ENCODE data around the gene ZNF32.
"Not testable (repeated sequence)": the region's sequence is repeated elsewhere in the genome, so short reads cannot be mapped to it uniquely, and the experiment has no call there.

The ZNF32 gene

GRCh38 chr10:43644252-43644651 lies 4.4 kb downstream of the ZNF32 start:
- Histone ChIP-seq H3K4me2 (ENCODE audit: low read depth, low read length, poor library complexity, severe bottlenecking) (no peak overlapping the region), H3K79me2 (ENCODE audit: insufficient read depth, low read length) (no peaks in the 10 kb centered on the region)
- TF ChIP-seq EZH2phosphoT487 (conservative IDR thresholded peaks at IDR 0.05; ENCODE audit: low read length) (no peak), CTCF (IDR thresholded peaks at IDR 0.05; ENCODE audit: insufficient read depth, low read length, poor library complexity, severe bottlenecking) (no peak)

GRCh38 chr10:43640603-43641002 lies 8.1 kb downstream of the ZNF32 start:
- Histone ChIP-seq H3K27ac (ENCODE audit: low read depth, low read length) (no peak overlapping the region), H3K4me3 (ENCODE audit: insufficient read depth, low read length, poor library complexity, severe bottlenecking) (no peak overlapping the region), H3K9ac (ENCODE audit: low read length) (no peak overlapping the region), H2AFZ (ENCODE audit: low read depth, low read length, severe bottlenecking) (no peak overlapping the region), H3K9me2 (replicated peaks; ENCODE audit: insufficient read depth, low read length) (no peaks in the 10 kb centered on the region), H3K36me3 (ENCODE audit: low read length) (peaks cover 14% of the 10 kb centered on the region), H4K20me1 (ENCODE audit: low read depth, low read length) (no peaks in the 10 kb centered on the region), H3K9me3 (ENCODE audit: insufficient read depth, low read length) (peaks cover 25% of the 10 kb centered on the region; the same call in 1 of the 2 replicates), H3K4me2 (ENCODE audit: low read depth, low read length, poor library complexity, severe bottlenecking) (no peak overlapping the region), H3K79me2 (ENCODE audit: insufficient read depth, low read length) (no peaks in the 10 kb centered on the region), H3K27me3 (ENCODE audit: low read length) (no peaks in the 10 kb centered on the region), H3F3A (ENCODE audit: insufficient read depth) (no peaks in the 10 kb centered on the region)
- TF ChIP-seq CTCF (IDR thresholded peaks at IDR 0.05; ENCODE audit: insufficient read depth, low read length, poor library complexity, severe bottlenecking) (no peak), EZH2phosphoT487 (conservative IDR thresholded peaks at IDR 0.05; ENCODE audit: low read length) (no peak)

More at GRCh38 chr10:43644252-43644651, 4.4 kb downstream of the ZNF32 start:
- Histone ChIP-seq H3K27me3 (ENCODE audit: low read length) (no peaks in the 10 kb centered on the region), H3K9me2 (replicated peaks; ENCODE audit: insufficient read depth, low read length) (no peaks in the 10 kb centered on the region), H2AFZ (ENCODE audit: low read depth, low read length, severe bottlenecking) (no peak overlapping the region), H3K27ac (ENCODE audit: low read depth, low read length) (no peak overlapping the region), H3F3A (ENCODE audit: insufficient read depth) (no peaks in the 10 kb centered on the region), H3K4me3 (ENCODE audit: insufficient read depth, low read length, poor library complexity, severe bottlenecking) (no peak overlapping the region), H3K9me3 (ENCODE audit: insufficient read depth, low read length) (peaks cover 25% of the 10 kb centered on the region; the same call in 1 of the 2 replicates), H4K20me1 (ENCODE audit: low read depth, low read length) (no peaks in the 10 kb centered on the region), H3K36me3 (ENCODE audit: low read length) (peaks cover 14% of the 10 kb centered on the region), H3K9ac (ENCODE audit: low read length) (no peak overlapping the region)

GRCh38 chr10:43635816-43636215 lies 12.9 kb downstream of the ZNF32 start:
- not testable (repeated sequence) for H2AFZ ChIP-seq (ENCODE audit: low read depth, low read length, severe bottlenecking); H3K9me3 ChIP-seq (ENCODE audit: insufficient read depth, low read length); H3K9me2 ChIP-seq (replicated peaks; ENCODE audit: insufficient read depth, low read length); H3K27ac ChIP-seq (ENCODE audit: low read depth, low read length); H3K36me3 ChIP-seq (ENCODE audit: low read length); H4K20me1 ChIP-seq (ENCODE audit: low read depth, low read length); H3K4me2 ChIP-seq (ENCODE audit: low read depth, low read length, poor library complexity, severe bottlenecking); H3K9ac ChIP-seq (ENCODE audit: low read length); H3K27me3 ChIP-seq (ENCODE audit: low read length); H3F3A ChIP-seq (ENCODE audit: insufficient read depth); H3K4me3 ChIP-seq (ENCODE audit: insufficient read depth, low read length, poor library complexity, severe bottlenecking); H3K79me2 ChIP-seq (ENCODE audit: insufficient read depth, low read length)

- no peaks in the 10 kb centered on the region for H3K79me2 ChIP-seq (ENCODE audit: insufficient read depth, low read length)
- TF ChIP-seq EZH2phosphoT487 (conservative IDR thresholded peaks at IDR 0.05; ENCODE audit: low read length) (no peak), CTCF (IDR thresholded peaks at IDR 0.05; ENCODE audit: insufficient read depth, low read length, poor library complexity, severe bottlenecking) (no peak)
These were observed 19.7 kb downstream of the ZNF32 start for GRCh38 chr10:43628956-43629355.

More at GRCh38 chr10:43628956-43629355, 19.7 kb downstream of the ZNF32 start:
- no peaks in the 10 kb centered on the region for H3K27me3 ChIP-seq (ENCODE audit: low read length)
- H3K9me3 ChIP-seq (ENCODE audit: insufficient read depth, low read length): no peaks in the 10 kb centered on the region
- H4K20me1 ChIP-seq (ENCODE audit: low read depth, low read length): no peaks in the 10 kb centered on the region
- no peaks in the 10 kb centered on the region for H3F3A ChIP-seq (ENCODE audit: insufficient read depth)
- no peak overlapping the region for H3K9ac ChIP-seq (ENCODE audit: low read length)
- no peak overlapping the region for H3K4me2 ChIP-seq (ENCODE audit: low read depth, low read length, poor library complexity, severe bottlenecking)
- no peak overlapping the region for H3K27ac ChIP-seq (ENCODE audit: low read depth, low read length)
- H3K36me3 ChIP-seq (ENCODE audit: low read length): no peaks in the 10 kb centered on the region
- no peak overlapping the region for H3K4me3 ChIP-seq (ENCODE audit: insufficient read depth, low read length, poor library complexity, severe bottlenecking)
- no peaks in the 10 kb centered on the region for H3K9me2 ChIP-seq (replicated peaks; ENCODE audit: insufficient read depth, low read length)
- H2AFZ ChIP-seq (ENCODE audit: low read depth, low read length, severe bottlenecking): no peak overlapping the region
